HS-5 (cell line): ENCODE data around the gene MAN2B2.

ENCODE experiments used
- DNase-seq: peaks from one replicate; pipeline ENCODE4 v3.0.0-alpha.2; 2012; ENCODE audit warnings: low read depth

MAN2B2 gene

DNA sequence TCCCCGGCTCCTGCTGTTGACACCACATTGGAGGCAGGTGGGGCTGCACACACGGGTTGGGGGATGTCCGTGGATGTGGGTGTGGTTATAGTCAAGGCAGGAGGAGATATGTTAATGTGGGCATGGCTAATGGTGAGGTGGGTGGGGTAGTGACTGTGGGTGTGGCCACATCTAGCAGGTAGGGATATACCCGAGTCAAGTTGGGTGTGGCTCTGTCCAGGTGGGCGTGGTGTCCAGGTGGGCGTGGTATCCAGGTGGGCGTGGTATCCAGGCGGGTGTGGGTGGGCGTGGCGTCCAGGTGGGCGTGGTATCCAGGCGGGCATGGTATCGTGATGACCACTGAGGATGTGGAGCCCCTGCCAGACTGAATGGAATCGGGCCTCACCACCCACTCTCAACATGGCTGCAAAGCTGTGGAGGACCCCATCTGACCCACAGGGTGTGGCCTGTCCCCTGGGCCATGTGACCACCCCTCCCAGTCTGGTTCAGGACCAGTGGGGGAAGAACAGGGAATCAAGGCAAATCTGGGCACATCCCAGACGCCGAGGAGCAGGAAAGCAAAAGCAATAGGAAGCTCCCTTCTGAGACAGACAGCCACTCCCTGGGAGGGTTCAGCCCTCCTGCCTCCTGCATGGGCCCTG, 21.0 kb downstream of the MAN2B2 start:
- DNase-seq, result no peak

DNA sequence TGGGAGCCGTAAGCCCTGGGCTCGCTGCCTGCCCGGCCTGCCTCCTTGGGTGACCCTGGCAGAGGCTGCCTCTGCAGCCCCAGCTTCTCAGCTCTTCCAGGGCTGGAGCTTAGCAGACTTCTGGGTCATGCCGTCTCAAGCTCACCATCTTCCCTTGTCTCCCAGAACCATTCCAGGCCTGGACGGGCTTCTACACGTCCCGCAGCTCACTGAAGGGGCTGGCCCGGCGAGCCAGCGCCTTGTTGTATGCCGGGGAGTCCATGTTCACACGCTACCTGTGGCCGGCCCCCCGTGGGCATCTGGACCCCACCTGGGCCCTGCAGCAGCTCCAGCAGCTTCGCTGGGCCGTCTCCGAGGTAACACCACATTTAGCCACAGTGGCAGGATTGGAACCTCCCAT, 22.0 kb downstream of the MAN2B2 start:
- DNase-seq, result no peak

DNA sequence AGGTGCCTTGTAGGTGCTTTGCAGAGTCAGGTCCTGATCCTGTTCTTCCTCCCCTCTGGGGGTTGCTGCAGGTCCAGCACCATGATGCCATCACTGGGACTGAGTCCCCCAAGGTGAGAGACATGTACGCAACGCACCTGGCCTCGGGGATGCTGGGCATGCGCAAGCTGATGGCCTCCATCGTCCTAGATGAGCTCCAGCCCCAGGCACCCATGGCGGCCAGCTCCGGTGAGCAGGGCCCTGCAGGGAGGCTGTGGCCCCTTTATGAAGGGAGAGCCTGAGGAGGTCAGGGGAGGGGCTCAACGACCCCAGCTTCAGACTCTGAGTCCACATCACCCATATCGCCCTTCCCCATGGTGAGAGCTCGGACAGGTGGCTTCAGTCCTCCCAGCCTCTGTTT, 23.1 kb downstream of the MAN2B2 start:
- DNase-seq, result no peak

DNA sequence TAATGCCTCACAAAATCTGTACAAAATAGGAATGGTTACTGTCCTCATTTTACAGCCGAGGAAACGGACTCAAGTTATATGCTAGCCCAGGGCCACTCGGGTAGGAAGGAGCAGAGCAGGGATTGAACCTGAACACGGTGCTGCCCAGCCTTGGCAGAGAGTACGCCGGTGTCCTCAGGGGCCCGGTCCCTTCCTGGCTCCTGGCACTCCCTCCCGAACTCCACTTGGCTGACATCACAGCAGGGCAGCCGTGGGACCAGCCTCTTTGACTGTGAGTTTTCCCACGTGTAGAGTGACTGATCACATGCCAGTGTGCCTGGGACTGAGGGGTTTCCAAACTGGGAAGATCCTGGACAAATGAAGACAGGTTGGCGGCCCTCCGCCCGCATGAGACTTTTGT, 23.7 kb downstream of the MAN2B2 start:
- no peak for DNase-seq

DNA sequence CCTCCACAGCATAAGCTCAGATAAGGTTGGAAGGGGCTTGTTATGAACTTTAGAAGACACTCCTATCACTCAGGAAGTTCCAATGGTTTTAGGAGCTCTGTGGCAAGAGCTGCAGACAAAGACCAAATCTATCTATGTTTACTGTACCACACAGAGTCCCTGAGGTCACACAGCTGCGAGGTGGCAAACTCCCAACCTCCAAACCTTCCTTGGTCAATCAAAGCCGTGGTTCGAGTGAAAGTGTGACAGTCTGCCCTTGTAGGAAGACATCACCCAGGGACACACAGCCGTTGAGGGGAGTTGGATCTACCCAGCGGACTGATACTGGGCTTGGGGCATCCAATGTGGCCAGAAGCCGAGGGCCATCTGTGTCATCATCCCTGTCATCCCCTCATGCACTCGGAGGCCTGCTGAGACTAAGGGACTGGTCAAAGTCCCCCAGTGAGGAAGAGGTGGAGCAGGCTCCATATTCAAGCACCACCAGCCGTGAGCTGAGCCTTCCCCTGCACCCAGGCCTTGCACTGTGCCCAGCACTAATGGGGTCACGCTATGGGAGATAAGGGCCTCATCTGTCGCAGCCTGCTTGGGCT, 26.8 kb downstream of the MAN2B2 start:
- no peak for DNase-seq

DNA sequence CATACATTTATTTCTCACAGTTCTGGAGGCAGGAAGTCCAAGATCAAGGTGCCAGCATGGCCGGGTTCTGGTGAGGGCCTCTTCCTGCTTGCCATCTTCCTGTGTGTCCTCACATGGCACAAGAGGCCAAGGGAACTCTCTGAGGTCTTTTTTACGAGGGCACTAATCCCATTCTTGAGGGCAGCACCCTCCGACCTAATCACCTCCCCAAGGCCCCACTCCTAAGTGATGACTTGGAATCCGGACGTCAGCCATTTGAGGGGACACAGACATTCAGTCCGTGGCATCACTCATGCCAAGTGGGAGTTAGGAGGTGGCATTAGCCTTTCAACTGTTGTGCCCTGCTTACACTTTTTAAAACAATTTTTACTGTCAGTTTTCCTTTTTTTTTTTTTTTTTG, 27.3 kb downstream of the MAN2B2 start:
- DNase-seq, result no peak

DNA sequence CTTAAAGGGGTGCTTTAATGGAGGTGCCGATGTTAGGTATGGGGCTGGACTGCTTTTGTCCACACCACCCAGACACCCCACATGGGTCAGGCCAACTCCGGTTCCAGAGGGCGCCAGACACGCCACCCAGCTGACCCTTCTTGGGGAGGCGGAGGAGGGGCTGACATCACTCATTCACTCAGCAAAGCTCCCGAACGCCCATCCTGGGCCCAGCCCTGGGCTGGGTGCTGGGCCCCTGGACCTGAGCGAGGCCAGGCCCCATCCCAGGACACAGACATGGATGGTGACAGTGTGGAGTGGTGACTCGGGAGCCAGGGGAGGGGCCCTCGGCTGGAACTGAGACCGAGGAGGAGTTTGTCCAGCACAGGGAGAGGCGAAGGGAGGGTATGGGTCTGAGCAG, 28.1 kb downstream of the MAN2B2 start:
- DNase-seq, result no peak

DNA sequence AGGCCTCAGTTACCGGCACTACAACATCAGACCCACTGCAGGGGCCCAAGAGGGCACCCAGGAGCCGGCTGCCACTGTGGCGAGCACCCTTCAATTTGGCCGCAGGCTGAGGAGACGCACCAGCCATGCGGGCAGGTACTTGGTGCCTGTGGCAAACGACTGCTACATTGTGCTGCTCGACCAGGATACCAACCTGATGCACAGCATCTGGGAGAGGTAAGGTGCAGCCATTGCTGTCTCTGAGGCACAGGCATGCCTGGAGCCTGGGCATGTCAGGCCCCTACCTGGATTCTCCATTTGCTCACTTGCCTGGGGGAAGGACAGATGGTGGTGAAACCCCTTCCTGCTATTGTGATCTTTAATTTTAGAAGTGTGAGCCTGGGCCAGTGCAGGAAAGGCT, 30.1 kb downstream of the MAN2B2 start:
- DNase-seq, result no peak

DNA sequence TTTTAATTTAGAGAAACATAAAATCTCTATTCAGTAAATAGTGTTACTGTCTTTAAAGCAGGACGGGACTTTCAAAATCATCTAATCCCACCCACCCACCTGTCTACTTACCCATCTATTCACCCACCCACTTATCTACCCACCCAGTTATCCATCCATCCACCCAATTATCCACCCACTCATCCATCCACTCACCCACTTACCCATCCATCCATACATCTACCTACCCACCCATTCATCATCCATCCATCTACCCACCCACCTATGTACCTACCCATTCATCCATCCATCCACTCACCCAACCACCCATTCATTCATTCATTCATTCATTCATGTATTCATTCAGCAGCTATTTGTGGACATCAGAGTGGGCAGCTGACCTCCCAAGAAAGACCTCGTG, 30.6 kb downstream of the MAN2B2 start:
- DNase-seq, result no peak

DNA sequence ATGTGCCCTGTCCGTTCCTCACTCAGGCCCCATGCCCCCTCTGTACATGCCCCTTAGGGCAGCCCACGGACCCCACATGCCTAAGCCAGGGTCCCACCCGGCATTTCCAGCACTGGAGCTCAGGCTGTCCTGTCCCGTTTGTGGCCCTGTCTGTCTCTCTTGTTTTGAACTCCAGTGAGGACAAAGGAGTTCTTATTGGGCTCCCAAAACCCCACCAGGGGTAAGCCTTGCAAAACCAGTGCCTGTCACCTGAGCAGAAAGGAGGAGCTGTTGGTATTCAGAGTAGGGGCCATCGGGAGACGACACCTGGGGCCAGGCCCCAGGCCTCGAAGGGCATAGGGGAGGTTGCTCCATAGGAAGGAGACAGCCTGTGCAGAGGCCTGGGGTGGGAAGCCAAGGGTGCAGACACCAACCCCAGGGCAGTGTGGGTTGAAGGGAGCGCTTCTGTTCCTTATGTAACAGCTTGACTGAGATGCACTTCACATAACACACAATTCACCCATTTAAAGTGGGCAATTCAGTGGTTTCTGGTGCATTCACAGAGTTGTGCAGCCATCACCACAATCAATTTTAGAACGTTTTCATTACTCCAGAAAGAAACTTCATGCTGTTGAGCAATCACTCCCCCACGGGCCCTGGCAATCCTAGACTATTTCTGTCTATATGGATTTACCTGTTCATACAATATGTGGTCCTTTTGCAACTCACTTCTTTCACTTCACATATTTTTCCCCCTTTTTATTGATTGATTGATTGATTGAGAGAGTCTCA, 31.7 kb downstream of the MAN2B2 start:
- DNase-seq, result no peak

DNA sequence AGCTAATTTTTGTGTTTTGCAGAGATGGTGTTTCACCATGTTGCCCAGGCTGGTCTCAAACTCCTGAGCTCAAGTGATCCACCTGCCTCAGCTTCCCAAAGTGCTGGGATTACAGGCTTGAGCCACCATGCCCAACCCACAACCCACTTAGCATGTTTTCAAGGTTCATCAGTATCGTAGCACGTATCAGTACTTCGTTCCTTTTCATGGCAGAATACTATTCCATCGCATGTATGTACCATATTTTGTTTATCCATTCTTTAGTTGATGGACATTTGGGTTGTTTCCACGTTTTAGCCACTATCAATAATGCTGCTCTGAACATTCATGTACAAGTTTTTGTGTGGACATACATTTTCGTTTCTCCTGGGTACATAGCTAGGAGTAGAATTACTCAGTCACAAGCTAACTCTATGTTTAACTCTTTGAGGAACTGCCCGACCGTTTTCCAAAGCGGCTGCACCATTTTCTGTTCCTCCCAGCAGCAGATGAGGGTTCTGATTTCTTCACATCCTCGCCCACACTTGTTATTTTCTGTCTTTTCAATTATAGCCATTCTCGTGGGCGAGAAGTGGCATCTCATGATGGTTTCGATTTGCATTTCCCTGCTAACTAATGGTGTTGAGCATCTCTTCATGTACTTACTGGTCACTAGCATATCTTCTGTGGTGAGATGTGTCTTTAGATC, 32.5 kb downstream of the MAN2B2 start:
- no peak for DNase-seq

DNA sequence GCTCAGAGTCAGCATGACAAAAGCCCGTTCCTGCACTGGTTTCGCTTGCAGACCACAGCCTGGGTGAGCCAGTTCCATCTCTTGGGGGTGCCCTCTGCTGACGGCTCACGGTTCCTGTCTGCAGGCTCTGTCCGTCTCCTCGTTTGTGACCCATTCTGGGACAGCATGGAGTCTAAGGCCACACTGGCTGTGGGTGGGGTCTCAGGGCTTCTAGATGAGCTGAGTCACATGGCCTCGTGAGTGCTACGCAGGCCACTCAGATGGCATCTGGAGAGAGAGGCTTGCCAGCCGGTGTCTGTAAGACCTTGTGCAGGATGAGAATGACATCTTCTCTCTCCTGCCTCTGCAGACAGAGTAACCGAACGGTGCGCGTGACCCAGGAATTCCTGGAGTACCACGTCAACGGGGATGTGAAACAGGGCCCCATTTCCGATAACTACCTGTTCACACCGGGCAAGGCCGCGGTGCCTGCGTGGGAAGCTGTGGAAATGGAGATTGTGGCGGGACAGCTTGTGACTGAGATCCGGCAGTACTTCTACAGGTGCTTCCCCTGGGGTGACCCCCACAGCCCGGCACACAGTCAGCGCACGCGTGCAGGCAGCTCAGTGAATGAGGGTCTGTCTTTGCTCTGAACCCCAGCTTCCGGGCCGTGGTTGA, 33.9 kb downstream of the MAN2B2 start:
- DNase-seq, result no peak

DNA sequence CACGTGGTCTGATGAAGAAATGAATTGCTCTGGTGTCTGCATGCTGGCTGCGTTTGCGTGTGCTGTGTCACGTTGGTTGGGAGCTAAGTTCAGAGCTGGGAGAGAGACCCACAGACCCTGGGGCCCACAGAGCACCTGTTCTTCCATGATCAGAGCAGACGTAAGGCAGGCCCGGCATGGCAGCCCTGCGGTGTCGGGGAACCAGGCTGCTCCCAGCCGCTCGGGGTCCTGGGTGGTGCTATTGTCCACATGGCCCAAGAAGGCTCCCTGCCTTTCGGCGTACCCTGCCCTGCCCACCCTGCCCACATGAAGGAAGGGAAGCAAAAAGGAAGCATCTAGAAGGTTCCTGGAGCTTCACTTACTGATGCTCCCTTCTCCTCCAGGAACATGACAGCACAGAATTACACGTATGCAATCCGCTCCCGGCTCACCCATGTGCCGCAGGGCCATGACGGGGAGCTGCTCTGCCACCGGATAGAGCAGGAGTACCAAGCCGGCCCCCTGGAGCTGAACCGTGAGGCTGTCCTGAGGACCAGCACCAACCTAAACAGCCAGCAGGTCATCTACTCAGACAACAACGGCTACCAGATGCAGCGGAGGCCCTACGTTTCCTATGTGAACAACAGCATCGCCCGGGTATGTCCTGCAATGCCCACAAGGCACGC, 34.6 kb downstream of the MAN2B2 start:
- DNase-seq, result no peak

DNA sequence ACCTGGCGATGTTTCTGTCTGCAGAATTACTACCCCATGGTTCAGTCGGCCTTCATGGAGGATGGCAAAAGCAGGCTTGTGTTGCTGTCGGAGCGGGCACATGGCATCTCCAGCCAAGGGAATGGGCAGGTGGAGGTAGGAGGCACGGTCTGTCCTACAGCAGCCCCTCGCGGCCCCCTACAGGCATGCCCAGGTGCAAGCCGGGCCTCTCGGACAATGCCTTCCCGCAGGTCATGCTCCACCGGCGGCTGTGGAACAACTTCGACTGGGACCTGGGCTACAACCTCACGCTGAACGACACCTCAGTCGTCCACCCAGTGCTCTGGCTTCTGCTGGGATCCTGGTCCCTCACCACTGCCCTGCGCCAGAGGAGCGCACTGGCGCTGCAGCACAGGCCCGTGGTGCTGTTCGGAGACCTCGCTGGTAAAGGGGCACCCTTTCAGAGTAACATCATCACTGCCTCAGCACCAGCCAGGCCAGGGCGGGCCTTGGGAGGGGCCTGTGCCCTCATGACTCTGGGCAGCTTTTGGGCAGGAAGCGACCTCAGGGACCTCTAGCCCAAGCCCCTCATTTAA, 36.0 kb downstream of the MAN2B2 start:
- no peak for DNase-seq

DNA sequence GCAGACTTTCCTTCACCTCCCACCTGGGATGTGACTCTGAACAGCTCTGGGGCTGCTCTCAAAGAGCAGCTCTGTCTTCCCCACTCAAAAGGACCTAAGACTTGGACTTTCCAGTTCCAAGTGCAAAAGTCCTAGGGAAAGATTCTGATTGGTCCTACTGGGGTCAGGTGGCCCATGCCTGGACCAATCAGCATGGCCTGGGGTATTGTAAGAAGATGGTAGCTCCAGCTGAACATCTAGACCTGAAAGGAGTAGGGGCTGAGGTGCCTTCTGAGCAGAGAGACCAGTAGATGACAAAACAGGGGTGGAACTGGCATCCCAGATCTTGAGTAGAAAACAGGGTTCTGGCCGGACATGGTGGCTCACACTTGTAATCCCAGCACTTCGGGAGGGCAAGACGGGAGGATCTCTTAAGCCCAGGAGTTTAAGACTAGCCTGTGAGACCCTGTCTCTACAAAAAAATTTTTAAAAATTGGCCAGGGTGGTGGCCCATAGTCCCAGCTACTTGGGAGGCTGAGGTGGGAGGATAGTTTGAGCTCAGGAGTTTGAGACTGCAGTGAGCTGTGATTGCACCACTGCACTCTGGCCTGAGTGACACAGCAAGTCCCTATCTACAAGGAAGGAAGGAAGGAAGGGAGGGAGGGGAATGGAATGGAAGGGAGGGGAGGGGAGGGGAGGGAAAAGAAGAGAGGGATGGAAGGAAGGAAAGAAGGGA, 38.1 kb downstream of the MAN2B2 start:
- DNase-seq, result no peak

DNA sequence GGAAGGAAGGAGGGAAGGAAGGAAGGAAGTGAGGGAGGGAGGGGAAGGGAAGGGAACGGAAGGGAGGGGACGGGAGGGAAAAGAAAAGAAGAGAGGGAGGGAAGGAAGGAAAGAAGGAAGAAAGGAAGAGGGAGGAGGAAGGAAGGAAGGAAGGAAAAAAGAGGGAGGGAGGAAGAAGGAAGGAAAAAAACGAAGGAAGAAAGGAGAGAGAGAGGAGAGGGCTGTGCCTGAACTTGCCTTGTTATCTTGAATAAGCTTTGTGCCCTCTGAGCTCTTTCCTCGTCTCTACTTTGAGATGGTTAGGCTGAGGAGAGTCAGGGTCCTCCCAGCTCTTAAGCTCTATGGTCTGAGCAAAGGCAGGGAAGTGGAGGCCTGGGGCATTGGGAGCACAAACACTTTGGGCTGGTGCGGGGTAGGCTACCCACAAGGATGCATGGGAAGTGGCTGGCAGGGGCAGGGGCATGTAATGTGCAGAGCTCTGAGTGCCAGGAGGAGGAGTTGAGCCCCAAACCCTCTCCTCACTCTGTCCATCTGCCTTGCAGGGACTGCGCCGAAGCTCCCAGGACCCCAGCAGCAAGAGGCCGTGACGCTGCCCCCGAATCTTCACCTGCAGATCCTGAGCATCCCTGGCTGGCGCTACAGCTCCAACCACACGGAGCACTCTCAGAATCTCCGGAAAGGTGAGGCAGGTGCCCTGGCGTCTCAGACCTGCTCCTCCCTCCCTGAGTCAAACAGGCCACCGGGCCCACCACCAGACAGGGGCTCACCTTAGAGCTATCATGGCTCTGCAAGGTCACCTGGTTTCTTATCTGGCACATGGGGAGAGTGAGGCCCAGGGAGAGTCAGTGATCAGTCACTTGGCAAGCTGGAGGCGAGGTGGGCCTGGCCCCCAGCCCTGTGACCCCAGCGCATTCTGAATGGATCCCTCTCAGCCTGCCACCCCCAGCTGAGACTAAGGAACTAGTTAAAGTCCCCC, 39.0 kb downstream of the MAN2B2 start:
- no peak for DNase-seq

DNA sequence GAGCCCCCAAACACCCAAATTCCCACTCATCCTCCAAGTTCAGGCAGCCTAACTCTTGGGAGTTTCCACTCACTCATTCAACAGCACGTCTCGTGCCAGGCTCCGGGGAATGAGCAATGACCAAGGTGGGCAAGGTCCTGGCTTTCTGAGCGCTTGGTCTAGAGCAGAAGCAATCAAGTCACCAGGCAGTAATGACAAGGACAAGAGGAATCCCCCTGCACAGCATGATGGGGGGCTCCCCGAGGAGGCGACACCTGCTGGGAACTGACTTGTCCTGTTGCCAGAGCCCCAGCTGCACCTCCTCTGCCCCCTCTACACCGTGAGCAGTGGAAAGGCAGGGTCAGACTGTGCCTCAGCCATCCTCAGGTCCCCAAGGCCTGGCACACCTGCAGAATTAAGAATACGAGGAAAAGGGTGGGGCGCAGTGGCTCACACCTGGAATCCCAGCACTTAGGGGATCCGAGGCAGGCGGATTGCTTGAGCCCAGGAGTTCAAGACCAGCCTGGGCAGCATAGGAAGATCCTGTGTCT, 39.8 kb downstream of the MAN2B2 start:
- DNase-seq, result no peak

DNA sequence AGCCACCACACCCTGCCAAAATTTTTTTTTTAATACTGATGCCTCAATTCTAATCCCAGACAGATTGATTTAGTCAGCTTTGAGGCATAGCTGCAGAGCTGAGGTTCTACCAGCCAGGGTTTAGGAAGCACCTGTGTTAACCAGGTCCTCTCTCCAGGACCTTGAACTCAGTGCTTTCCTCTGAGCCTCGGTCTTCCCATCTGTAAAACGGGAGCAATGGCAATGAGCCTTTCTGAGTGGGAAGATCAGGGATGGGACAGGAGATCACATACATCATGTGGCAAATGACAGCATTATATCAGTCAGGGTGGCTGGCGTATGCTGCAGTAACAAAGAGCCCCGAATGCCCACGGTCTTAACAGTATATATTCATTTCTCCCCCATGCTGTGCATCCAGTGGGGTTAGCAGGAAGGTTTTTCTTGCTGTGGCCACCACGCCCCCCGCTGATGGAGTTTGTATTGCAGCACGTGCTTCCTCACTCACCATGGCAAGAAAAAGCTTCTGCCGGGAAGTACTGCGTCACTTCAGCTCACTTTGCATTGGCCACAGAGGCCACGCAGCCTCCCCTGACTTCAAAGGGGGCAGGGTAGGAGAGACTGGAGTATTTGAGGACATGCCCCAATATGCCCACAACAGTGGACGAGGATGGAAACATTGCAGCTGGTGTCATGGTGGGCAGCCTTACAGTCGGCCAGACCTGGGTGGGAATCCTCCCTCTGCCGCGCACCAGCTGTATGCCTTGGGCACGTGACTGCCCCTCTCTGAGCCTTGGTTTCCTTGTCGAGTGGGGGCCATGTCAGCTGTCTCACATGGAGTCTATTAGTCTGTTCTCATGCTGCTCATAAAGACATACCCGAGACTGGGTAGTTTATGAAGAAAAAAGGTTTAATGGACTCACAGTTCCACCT, 41.4 kb downstream of the MAN2B2 start:
- no peak for DNase-seq
